ENCODE measurements around the gene CACNA1F.

CACNA1F gene

GRCh38 chrX:49269767-49270248 is 36.7 kb upstream of the CACNA1F start, which contains the start of gene PPP1R3F:
TSS of gene PPP1R3F (plus strand) at chrX:49269793. CDS start at chrX:49269870, 77 bp downstream.
- peak within 1 kb of the TSS; percentile 94 for H3K27ac ChIP-seq (ENCODE audit: low read depth in 2 of 2, low read length in 2 of 2)
- H3K27me3 ChIP-seq (ENCODE audit: control insufficient read depth in 2 of 2, insufficient read depth in 2 of 2, low read length in 2 of 2): no peaks in the 10 kb centered on the region
- H3K9ac ChIP-seq (ENCODE audit: low read depth in 1 of 2, low read length in 2 of 2): peak within 1 kb of the TSS; percentile 78 to 79
- peaks cover 18% of the 10 kb centered on the region in 2 donors for H3K4me1 ChIP-seq (ENCODE audit: control insufficient read depth in 2 of 2, insufficient read depth in 2 of 2, low read length in 2 of 2)
- peak within 1 kb of the TSS; percentile 79 to 86 for H3K4me3 ChIP-seq (ENCODE audit: low read length in 2 of 2)
- no peaks in the 10 kb centered on the region for H3K36me3 ChIP-seq (ENCODE audit: control insufficient read depth in 2 of 2, insufficient read depth in 2 of 2, low read length in 2 of 2)
- H3K9me3 ChIP-seq (ENCODE audit: control insufficient read depth in 2 of 2, low read length in 2 of 2): no peaks in the 10 kb centered on the region

GRCh38 chrX:49269010-49269766 is 36.0 kb upstream of the CACNA1F start:
- Histone ChIP-seq H3K36me3 (ENCODE audit: control insufficient read depth in 2 of 2, insufficient read depth in 2 of 2, low read length in 2 of 2) (no peaks in the 10 kb centered on the region), H3K9ac (ENCODE audit: low read depth in 1 of 2, low read length in 2 of 2) (peak overlapping the region; percentile 78 to 79), H3K9me3 (ENCODE audit: control insufficient read depth in 2 of 2, low read length in 2 of 2) (no peaks in the 10 kb centered on the region), H3K4me3 (ENCODE audit: low read length in 2 of 2) (peak overlapping the region; percentile 79 to 86), H3K27me3 (ENCODE audit: control insufficient read depth in 2 of 2, insufficient read depth in 2 of 2, low read length in 2 of 2) (no peaks in the 10 kb centered on the region), H3K4me1 (ENCODE audit: control insufficient read depth in 2 of 2, insufficient read depth in 2 of 2, low read length in 2 of 2) (peaks cover 18% of the 10 kb centered on the region in 2 donors), H3K27ac (ENCODE audit: low read depth in 2 of 2, low read length in 2 of 2) (peak overlapping the region; percentile 94)

GRCh38 chrX:49268702-49269009 is 35.5 kb upstream of the CACNA1F start:
- H3K9ac ChIP-seq (ENCODE audit: low read depth in 1 of 2, low read length in 2 of 2): peak overlapping the region; percentile 38 to 52
- peak overlapping the region; percentile 69 to 94 for H3K27ac ChIP-seq (ENCODE audit: low read depth in 2 of 2, low read length in 2 of 2)
- H3K4me1 ChIP-seq (ENCODE audit: control insufficient read depth in 2 of 2, insufficient read depth in 2 of 2, low read length in 2 of 2): peaks cover 18% of the 10 kb centered on the region in 2 donors
- no peaks in the 10 kb centered on the region for H3K36me3 ChIP-seq (ENCODE audit: control insufficient read depth in 2 of 2, insufficient read depth in 2 of 2, low read length in 2 of 2)
- H3K4me3 ChIP-seq (ENCODE audit: low read length in 2 of 2): peak overlapping the region; percentile 79 to 86
- no peaks in the 10 kb centered on the region for H3K27me3 ChIP-seq (ENCODE audit: control insufficient read depth in 2 of 2, insufficient read depth in 2 of 2, low read length in 2 of 2)
- H3K9me3 ChIP-seq (ENCODE audit: control insufficient read depth in 2 of 2, low read length in 2 of 2): no peaks in the 10 kb centered on the region

- Histone ChIP-seq H3K9ac (ENCODE audit: low read depth in 1 of 2, low read length in 2 of 2) (no peak overlapping the region), H3K4me1 (ENCODE audit: control insufficient read depth in 2 of 2, insufficient read depth in 2 of 2, low read length in 2 of 2) (peaks cover 13 to 14% of the 10 kb centered on the region in 2 donors), H3K27ac (ENCODE audit: low read depth in 2 of 2, low read length in 2 of 2) (no peak overlapping the region), H3K4me3 (ENCODE audit: low read length in 2 of 2) (no peak overlapping the region), H3K36me3 (ENCODE audit: control insufficient read depth in 2 of 2, insufficient read depth in 2 of 2, low read length in 2 of 2) (no peaks in the 10 kb centered on the region), H3K27me3 (ENCODE audit: control insufficient read depth in 2 of 2, insufficient read depth in 2 of 2, low read length in 2 of 2) (no peaks in the 10 kb centered on the region), H3K9me3 (ENCODE audit: control insufficient read depth in 2 of 2, low read length in 2 of 2) (no peaks in the 10 kb centered on the region)
Measured at GRCh38 chrX:49266523-49267445, 33.6 kb upstream of the CACNA1F start.

GRCh38 chrX:49264460-49264859 is 31.3 kb upstream of the CACNA1F start, which contains the start of gene FOXP3:
TSS of gene FOXP3 (minus strand) at chrX:49264710. CDS start at chrX:49258505, 6,205 bp downstream.
- Histone ChIP-seq H3K27me3 (ENCODE audit: control insufficient read depth in 2 of 2, insufficient read depth in 2 of 2, low read length in 2 of 2) (no peaks in the 10 kb centered on the region), H3K9ac (ENCODE audit: low read depth in 1 of 2, low read length in 2 of 2) (no peak within 1 kb of the TSS), H3K36me3 (ENCODE audit: control insufficient read depth in 2 of 2, insufficient read depth in 2 of 2, low read length in 2 of 2) (no peaks in the 10 kb centered on the region), H3K9me3 (ENCODE audit: control insufficient read depth in 2 of 2, low read length in 2 of 2) (no peaks in the 10 kb centered on the region), H3K27ac (ENCODE audit: low read depth in 2 of 2, low read length in 2 of 2) (no peak within 1 kb of the TSS), H3K4me3 (ENCODE audit: low read length in 2 of 2) (no peak within 1 kb of the TSS), H3K4me1 (ENCODE audit: control insufficient read depth in 2 of 2, insufficient read depth in 2 of 2, low read length in 2 of 2) (no peaks in the 10 kb centered on the region)

- Histone ChIP-seq H3K36me3 (ENCODE audit: control insufficient read depth in 2 of 2, insufficient read depth in 2 of 2, low read length in 2 of 2) (no peaks in the 10 kb centered on the region), H3K4me3 (ENCODE audit: low read length in 2 of 2) (no peak overlapping the region), H3K27me3 (ENCODE audit: control insufficient read depth in 2 of 2, insufficient read depth in 2 of 2, low read length in 2 of 2) (no peaks in the 10 kb centered on the region), H3K9ac (ENCODE audit: low read depth in 1 of 2, low read length in 2 of 2) (no peak overlapping the region), H3K9me3 (ENCODE audit: control insufficient read depth in 2 of 2, low read length in 2 of 2) (no peaks in the 10 kb centered on the region), H3K4me1 (ENCODE audit: control insufficient read depth in 2 of 2, insufficient read depth in 2 of 2, low read length in 2 of 2) (no peaks in the 10 kb centered on the region), H3K27ac (ENCODE audit: low read depth in 2 of 2, low read length in 2 of 2) (no peak overlapping the region)
Measured at GRCh38 chrX:49263631-49264030, 30.5 kb upstream of the CACNA1F start.

GRCh38 chrX:49262603-49263002 is 29.5 kb upstream of the CACNA1F start:
- H3K9me3 ChIP-seq (ENCODE audit: control insufficient read depth in 2 of 2, low read length in 2 of 2): no peaks in the 10 kb centered on the region
- H3K27ac ChIP-seq (ENCODE audit: low read depth in 2 of 2, low read length in 2 of 2): no peak overlapping the region
- peaks cover 0 to 2% of the 10 kb centered on the region in 2 donors for H3K27me3 ChIP-seq (ENCODE audit: control insufficient read depth in 2 of 2, insufficient read depth in 2 of 2, low read length in 2 of 2)
- no peaks in the 10 kb centered on the region for H3K36me3 ChIP-seq (ENCODE audit: control insufficient read depth in 2 of 2, insufficient read depth in 2 of 2, low read length in 2 of 2)
- H3K4me1 ChIP-seq (ENCODE audit: control insufficient read depth in 2 of 2, insufficient read depth in 2 of 2, low read length in 2 of 2): no peaks in the 10 kb centered on the region
- no peak overlapping the region for H3K4me3 ChIP-seq (ENCODE audit: low read length in 2 of 2)
- H3K9ac ChIP-seq (ENCODE audit: low read depth in 1 of 2, low read length in 2 of 2): no peak overlapping the region

GRCh38 chrX:49260221-49260985 is 27.3 kb upstream of the CACNA1F start:
- H3K27me3 ChIP-seq (ENCODE audit: control insufficient read depth in 2 of 2, insufficient read depth in 2 of 2, low read length in 2 of 2): peaks cover 0 to 2% of the 10 kb centered on the region in 2 donors
- H3K9ac ChIP-seq (ENCODE audit: low read depth in 1 of 2, low read length in 2 of 2): no peak overlapping the region
- H3K4me3 ChIP-seq (ENCODE audit: low read length in 2 of 2): no peak overlapping the region
- H3K27ac ChIP-seq (ENCODE audit: low read depth in 2 of 2, low read length in 2 of 2): no peak overlapping the region
- no peaks in the 10 kb centered on the region for H3K36me3 ChIP-seq (ENCODE audit: control insufficient read depth in 2 of 2, insufficient read depth in 2 of 2, low read length in 2 of 2)
- no peaks in the 10 kb centered on the region for H3K9me3 ChIP-seq (ENCODE audit: control insufficient read depth in 2 of 2, low read length in 2 of 2)
- H3K4me1 ChIP-seq (ENCODE audit: control insufficient read depth in 2 of 2, insufficient read depth in 2 of 2, low read length in 2 of 2): no peaks in the 10 kb centered on the region

- H3K4me1 ChIP-seq (ENCODE audit: control insufficient read depth in 2 of 2, insufficient read depth in 2 of 2, low read length in 2 of 2): no peaks in the 10 kb centered on the region
- no peaks in the 10 kb centered on the region for H3K36me3 ChIP-seq (ENCODE audit: control insufficient read depth in 2 of 2, insufficient read depth in 2 of 2, low read length in 2 of 2)
- no peaks in the 10 kb centered on the region for H3K9me3 ChIP-seq (ENCODE audit: control insufficient read depth in 2 of 2, low read length in 2 of 2)
- no peak overlapping the region for H3K4me3 ChIP-seq (ENCODE audit: low read length in 2 of 2)
- peaks cover 0 to 2% of the 10 kb centered on the region in 2 donors for H3K27me3 ChIP-seq (ENCODE audit: control insufficient read depth in 2 of 2, insufficient read depth in 2 of 2, low read length in 2 of 2)
- no peak overlapping the region for H3K27ac ChIP-seq (ENCODE audit: low read depth in 2 of 2, low read length in 2 of 2)
- H3K9ac ChIP-seq (ENCODE audit: low read depth in 1 of 2, low read length in 2 of 2): no peak overlapping the region
Measured at GRCh38 chrX:49258749-49259124, 25.6 kb upstream of the CACNA1F start.
